ENCODE data around the gene C14orf39.
"Not testable (repeated sequence)": the region's sequence is repeated elsewhere in the genome, so short reads cannot be mapped to it uniquely, and the experiment has no call there.

C14orf39 gene

DNA sequence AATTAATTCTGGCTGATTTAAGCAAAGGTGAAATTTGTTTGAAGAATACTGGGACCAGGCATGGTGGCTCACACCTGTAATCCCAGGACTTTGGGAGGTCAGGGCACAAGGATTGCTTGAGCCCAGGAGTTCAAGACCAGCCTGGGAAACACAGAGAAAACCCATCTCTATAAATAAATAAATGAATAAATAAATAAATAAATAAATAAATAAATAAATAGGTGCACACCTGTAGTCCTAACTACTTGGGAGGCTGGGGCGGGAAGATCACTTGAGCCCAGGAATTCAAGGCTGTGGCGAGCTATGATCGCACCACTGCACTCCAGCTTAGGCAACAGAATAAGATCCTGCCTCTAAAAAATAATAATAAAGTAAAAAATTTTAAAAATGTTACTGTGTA, 4.4 kb upstream of the C14orf39 start:
- DNase-seq (ENCODE audit: low read depth in 2 of 2) = no peak

DNA sequence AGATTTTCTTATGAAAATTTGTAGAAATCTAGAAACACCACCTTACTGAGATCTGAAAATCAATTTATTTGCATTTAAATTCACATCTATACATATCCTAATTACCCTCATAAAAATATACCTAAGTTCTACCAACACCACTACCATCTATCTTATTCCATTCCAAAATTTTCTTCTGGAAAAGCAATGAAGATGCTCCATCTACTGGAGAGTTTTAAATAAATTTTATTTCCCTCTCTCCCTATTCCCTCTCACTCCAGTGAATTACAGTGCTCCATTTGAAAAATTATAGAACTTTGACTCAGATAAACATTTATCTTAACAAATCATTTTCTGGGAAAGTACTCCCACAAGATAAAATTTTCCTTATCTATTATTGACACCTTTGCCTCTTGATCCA, 2.3 kb upstream of the C14orf39 start:
- no peak for DNase-seq (ENCODE audit: low read depth in 2 of 2)

- no peak for DNase-seq (ENCODE audit: low read depth in 2 of 2)
These were observed 1.3 kb upstream of the C14orf39 start for GRCh38 chr14:60487211-60487610.

- DNase-seq (ENCODE audit: low read depth in 2 of 2) = no peak
These were observed 736 bp downstream of the C14orf39 start for GRCh38 chr14:60485057-60485597.

GRCh38 chr14:60482743-60483142, 3.1 kb downstream of the C14orf39 start:
- DNase-seq (ENCODE audit: low read depth in 2 of 2) = no peak

GRCh38 chr14:60480248-60480647, 5.6 kb downstream of the C14orf39 start:
- not testable (repeated sequence) for DNase-seq (ENCODE audit: low read depth in 2 of 2)

DNA sequence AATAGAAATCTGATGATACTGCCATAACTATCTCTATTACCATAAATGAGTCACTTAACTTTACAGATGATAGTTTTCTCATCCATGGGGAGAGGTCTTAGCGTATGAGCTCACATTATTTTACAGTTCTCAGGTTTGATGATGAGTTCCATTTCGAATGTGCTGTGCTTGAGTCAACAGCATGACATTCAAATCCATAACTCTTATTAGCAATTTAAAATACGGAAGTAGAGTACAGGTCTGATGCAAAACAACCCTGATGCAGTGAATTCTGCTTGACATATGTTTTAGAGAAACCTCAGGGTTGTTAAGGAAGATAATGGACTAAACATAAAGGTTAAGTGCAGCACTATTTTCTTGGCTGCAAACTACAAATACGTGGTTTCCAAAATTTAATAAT, 30.0 kb downstream of the C14orf39 start:
- no peak for DNase-seq (ENCODE audit: low read depth in 2 of 2)

- DNase-seq (ENCODE audit: low read depth in 2 of 2) = no peak
These were observed 55.6 kb downstream of the C14orf39 start for GRCh38 chr14:60430276-60430675.

GRCh38 chr14:60420050-60420449, 65.8 kb downstream of the C14orf39 start:
- no peak for DNase-seq (ENCODE audit: low read depth in 2 of 2)

DNA sequence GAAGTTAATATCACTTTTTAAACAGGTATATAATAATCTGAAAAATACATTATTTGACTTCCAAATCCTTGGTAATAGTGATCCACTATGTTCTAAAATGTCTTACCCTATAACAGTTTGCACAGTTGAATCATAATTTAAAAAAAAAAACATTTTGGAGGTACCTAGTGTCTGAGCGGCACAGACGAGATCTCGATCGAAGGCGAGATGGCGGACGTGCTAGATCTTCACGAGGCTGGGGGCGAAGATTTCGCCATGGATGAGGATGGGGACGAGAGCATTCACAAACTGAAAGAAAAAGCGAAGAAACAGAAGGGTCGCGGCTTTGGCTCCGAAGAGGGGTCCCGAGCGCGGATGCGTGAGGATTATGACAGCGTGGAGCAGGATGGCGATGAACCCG, 88.3 kb downstream of the C14orf39 start:
- not testable (repeated sequence) for DNase-seq (ENCODE audit: low read depth in 2 of 2)

- no peak for DNase-seq (ENCODE audit: low read depth in 2 of 2)
These were observed 89.0 kb downstream of the C14orf39 start for GRCh38 chr14:60396718-60397343.
